Astrocyte (in vitro differentiated cells and primary cell): ENCODE data around the gene MYO15A. TPM values are rescaled to one million over a fixed set of nuclear protein-coding genes. Genes with fewer than 3 reads are reported as not detected.

Source experiments
- DNase-seq: peaks from one replicate; pipeline ENCODE4 v3.0.0-alpha.2; 2010; ENCODE audit warnings: low read depth
- FAIRE-seq: peaks from 2 replicates; lab custom pipeline; 2011; peaks lifted over from hg19 to GRCh38; lab: Jason Lieb, UNC
- H2AFZ ChIP-seq: 2 replicates; pipeline ENCODE4 v1.6.0; 2012; ENCODE audit warnings: low read depth, low read length, inconsistent platforms
- H3K27ac ChIP-seq: 2 replicates; pipeline ENCODE4 v1.5.1; 2011; ENCODE audit warnings: low read depth, low read length, inconsistent platforms
- H3K27me3 ChIP-seq: 2 replicates; pipeline ENCODE4 v1.6.0; 2011; ENCODE audit warnings: low read length, inconsistent platforms; ENCODE audit not compliant: insufficient read depth
- H3K36me3 ChIP-seq: 2 replicates; pipeline ENCODE4 v1.5.1; 2011; ENCODE audit warnings: low read length, inconsistent platforms; ENCODE audit not compliant: insufficient read depth
- H3K4me1 ChIP-seq: 2 replicates; pipeline ENCODE4 v1.5.1; 2011; ENCODE audit warnings: low read length, inconsistent platforms; ENCODE audit not compliant: insufficient read depth
- H3K4me2 ChIP-seq: 2 replicates; pipeline ENCODE4 v1.6.0; 2012; ENCODE audit warnings: low read length, inconsistent platforms
- H3K4me3 ChIP-seq: 2 replicates; pipeline ENCODE4 v1.5.1; 2011; ENCODE audit warnings: low read depth, mild to moderate bottlenecking, low read length, inconsistent platforms; ENCODE audit not compliant: insufficient read depth
- H3K79me2 ChIP-seq: 2 replicates; pipeline ENCODE4 v1.6.0; 2012; ENCODE audit warnings: mild to moderate bottlenecking, low read length, inconsistent platforms; ENCODE audit not compliant: insufficient read depth
- H3K9ac ChIP-seq: 2 replicates; pipeline ENCODE4 v1.6.0; 2012; ENCODE audit warnings: mild to moderate bottlenecking, low read length, inconsistent platforms
- H3K9me3 ChIP-seq: 2 replicates; pipeline ENCODE4 v1.5.1; 2012; ENCODE audit warnings: low read depth, mild to moderate bottlenecking, low read length, inconsistent platforms; ENCODE audit not compliant: insufficient read depth
- H4K20me1 ChIP-seq: 2 replicates; pipeline ENCODE4 v1.6.0; 2012; ENCODE audit warnings: low read length, inconsistent platforms; ENCODE audit not compliant: insufficient read depth
- H3K27ac Mint-ChIP-seq: one replicate; pipeline ENCODE4 v1.8.0; 2021; ENCODE audit warnings: mild to moderate bottlenecking, mixed read lengths; ENCODE audit not compliant: unreplicated experiment
- H3K27me3 Mint-ChIP-seq: one replicate; pipeline ENCODE4 v1.8.0; 2021; ENCODE audit warnings: low read depth, mixed read lengths; ENCODE audit not compliant: unreplicated experiment
- H3K36me3 Mint-ChIP-seq: one replicate; pipeline ENCODE4 v1.8.0; 2021; ENCODE audit warnings: low read depth, mixed read lengths; ENCODE audit not compliant: unreplicated experiment
- H3K4me1 Mint-ChIP-seq: one replicate; pipeline ENCODE4 v1.8.0; 2021; ENCODE audit warnings: low read depth, mixed read lengths; ENCODE audit not compliant: unreplicated experiment
- H3K4me3 Mint-ChIP-seq: one replicate; pipeline ENCODE4 v1.8.0; 2021; ENCODE audit warnings: mild to moderate bottlenecking, moderate library complexity, mixed read lengths; ENCODE audit not compliant: unreplicated experiment
- H3K9me3 Mint-ChIP-seq: one replicate; pipeline ENCODE4 v1.8.0; 2021; ENCODE audit warnings: mild to moderate bottlenecking, mixed read lengths; ENCODE audit not compliant: unreplicated experiment
- CTCF ChIP-seq: IDR thresholded peaks from 2 replicates; pipeline ENCODE4 v1.5.1; 2011; ENCODE audit warnings: low read depth, mild to moderate bottlenecking, inconsistent platforms, low read length, moderate library complexity; ENCODE audit not compliant: insufficient read depth
- EZH2 ChIP-seq: IDR thresholded peaks from 2 replicates; pipeline ENCODE4 v1.6.1; 2012; ENCODE audit warnings: mild to moderate bottlenecking, low read length, inconsistent platforms; ENCODE audit not compliant: insufficient read depth
- total RNA-seq: library from RNA; stranded (reverse); gene quantifications from 2 replicates; pipeline ENCODE4 v1.2.1, GENCODE V29; 2021

Gene MYO15A
- total RNA-seq, 1 donor from 2014 or later, result 0.32 TPM

- Mint-ChIP-seq H3K4me3 (no peak overlapping the region), H3K4me1 (peaks cover 2% of the 10 kb centered on the region), H3K27ac (no peak overlapping the region), H3K36me3 (peaks cover 21% of the 10 kb centered on the region), H3K9me3 (no peaks in the 10 kb centered on the region), H3K27me3 (no peaks in the 10 kb centered on the region)
- no peak for FAIRE-seq
- H3K27me3 ChIP-seq, result no peaks in the 10 kb centered on the region
- no peak overlapping the region for H3K27ac ChIP-seq
- no peaks in the 10 kb centered on the region for H3K9me3 ChIP-seq
- H3K4me2 ChIP-seq, result no peak overlapping the region
- H4K20me1 ChIP-seq, result peaks cover 86% of the 10 kb centered on the region
- H3K36me3 ChIP-seq, result peaks cover 42% of the 10 kb centered on the region
- no peak overlapping the region for H3K4me3 ChIP-seq
- DNase-seq, result no peak
- H3K4me1 ChIP-seq, result no peaks in the 10 kb centered on the region
- peaks cover 91% of the 10 kb centered on the region for H3K79me2 ChIP-seq
- no peak overlapping the region for H3K9ac ChIP-seq
- TF ChIP-seq EZH2, result no peak
- H2AFZ ChIP-seq, result no peak overlapping the region
Measured at GRCh38 chr17:18197535-18198194, 89.1 kb downstream of the MYO15A start.

DNA sequence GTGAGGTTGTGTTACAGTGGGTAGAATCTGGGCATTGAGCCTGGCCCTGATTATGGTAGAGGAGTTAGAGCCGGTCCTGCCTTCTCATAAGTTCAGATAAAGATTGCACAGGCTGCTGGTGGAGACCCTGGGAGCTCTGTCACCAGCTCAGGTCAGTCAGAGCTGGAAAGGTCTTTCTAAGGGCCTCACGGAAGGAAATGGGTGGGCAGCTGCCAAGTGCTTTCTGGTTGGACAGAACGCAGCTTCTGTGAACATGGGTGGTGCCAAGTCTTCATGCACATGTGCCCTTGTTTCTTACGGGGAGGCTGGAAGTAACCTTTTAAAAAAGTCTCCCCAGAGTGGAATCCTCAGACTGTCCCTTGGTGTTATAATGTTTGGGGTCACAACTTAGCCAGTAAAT, 90.0 kb downstream of the MYO15A start:
- no peak overlapping the region for H3K27ac Mint-ChIP-seq
- H3K36me3 ChIP-seq, result peaks cover 44% of the 10 kb centered on the region
- H3K27ac ChIP-seq, result no peak overlapping the region
- H3K79me2 ChIP-seq, result peaks cover 89% of the 10 kb centered on the region
- H3K36me3 Mint-ChIP-seq, result peaks cover 25% of the 10 kb centered on the region
- TF ChIP-seq CTCF (no peak), EZH2 (no peak)
- FAIRE-seq, result no peak
- no peaks in the 10 kb centered on the region for H3K4me1 ChIP-seq
- H3K4me3 ChIP-seq, result no peak overlapping the region
- peaks cover 2% of the 10 kb centered on the region for H3K4me1 Mint-ChIP-seq
- H3K9me3 Mint-ChIP-seq, result no peaks in the 10 kb centered on the region
- no peak overlapping the region for H3K9ac ChIP-seq
- H4K20me1 ChIP-seq, result peaks cover 86% of the 10 kb centered on the region
- no peaks in the 10 kb centered on the region for H3K27me3 Mint-ChIP-seq
- H2AFZ ChIP-seq, result no peak overlapping the region
- no peak for DNase-seq
- no peaks in the 10 kb centered on the region for H3K27me3 ChIP-seq
- no peak overlapping the region for H3K4me2 ChIP-seq
- no peak overlapping the region for H3K4me3 Mint-ChIP-seq
- no peaks in the 10 kb centered on the region for H3K9me3 ChIP-seq

GRCh38 chr17:18201108-18201507, 92.6 kb downstream of the MYO15A start:
- H2AFZ ChIP-seq, result no peak overlapping the region
- TF ChIP-seq EZH2, result no peak
- no peak for TF ChIP-seq CTCF
- DNase-seq (no peak), FAIRE-seq (no peak)
- H3K9me3 ChIP-seq, result no peaks in the 10 kb centered on the region
- peaks cover 90% of the 10 kb centered on the region for H3K79me2 ChIP-seq
- no peak overlapping the region for H3K4me3 Mint-ChIP-seq
- H3K27ac Mint-ChIP-seq, result no peak overlapping the region
- no peaks in the 10 kb centered on the region for H3K4me1 ChIP-seq
- no peaks in the 10 kb centered on the region for H3K9me3 Mint-ChIP-seq
- H3K4me2 ChIP-seq, result no peak overlapping the region
- peaks cover 40% of the 10 kb centered on the region for H3K36me3 ChIP-seq
- H3K36me3 Mint-ChIP-seq, result peaks cover 24% of the 10 kb centered on the region
- H3K4me3 ChIP-seq, result no peak overlapping the region
- H3K4me1 Mint-ChIP-seq, result no peaks in the 10 kb centered on the region
- no peak overlapping the region for H3K9ac ChIP-seq
- no peaks in the 10 kb centered on the region for H3K27me3 Mint-ChIP-seq
- no peaks in the 10 kb centered on the region for H3K27me3 ChIP-seq
- H3K27ac ChIP-seq, result no peak overlapping the region
- H4K20me1 ChIP-seq, result peaks cover 89% of the 10 kb centered on the region
